Measurements from ENCODE around the gene CTDSP2. TPM values are rescaled to one million over a fixed set of nuclear protein-coding genes. Genes with fewer than 3 reads are reported as not detected.

The CTDSP2 gene
- total RNA-seq, 1 experiment from 2014 or later: 117 TPM

GRCh38 chr12:57836442-57837375, 9.8 kb downstream of the CTDSP2 start:
- no peaks in the 10 kb centered on the region for H3K27me3 Mint-ChIP-seq (ENCODE audit: unreplicated experiment)
- no peak for TF ChIP-seq CTCF (IDR thresholded peaks at IDR 0.05; ENCODE audit: unreplicated experiment)
- H3K27ac Mint-ChIP-seq (ENCODE audit: unreplicated experiment): no peak overlapping the region
- intact Hi-C loops (cut with micrococcal nuclease; ENCODE audit: unreplicated experiment): no loop called here
- CTCF ChIA-PET: interaction anchor here (0.7 to 2.1 kb wide), 2 partner anchors 62 to 67 kb away, joined by 3 to 6 read pairs; no protein-coding TSS in a partner anchor
- H3K36me3 Mint-ChIP-seq (ENCODE audit: insufficient read depth, unreplicated experiment): no peaks in the 10 kb centered on the region
- no peak for DNase-seq
- H3K4me1 Mint-ChIP-seq (ENCODE audit: low read depth, unreplicated experiment): peaks cover 41% of the 10 kb centered on the region
- BruUV-seq (replicated peaks): no TSS peak
- no peaks in the 10 kb centered on the region for H3K9me3 Mint-ChIP-seq (ENCODE audit: low read depth, unreplicated experiment)
- no peak overlapping the region for H3K4me3 Mint-ChIP-seq (ENCODE audit: low read depth, unreplicated experiment)

DNA sequence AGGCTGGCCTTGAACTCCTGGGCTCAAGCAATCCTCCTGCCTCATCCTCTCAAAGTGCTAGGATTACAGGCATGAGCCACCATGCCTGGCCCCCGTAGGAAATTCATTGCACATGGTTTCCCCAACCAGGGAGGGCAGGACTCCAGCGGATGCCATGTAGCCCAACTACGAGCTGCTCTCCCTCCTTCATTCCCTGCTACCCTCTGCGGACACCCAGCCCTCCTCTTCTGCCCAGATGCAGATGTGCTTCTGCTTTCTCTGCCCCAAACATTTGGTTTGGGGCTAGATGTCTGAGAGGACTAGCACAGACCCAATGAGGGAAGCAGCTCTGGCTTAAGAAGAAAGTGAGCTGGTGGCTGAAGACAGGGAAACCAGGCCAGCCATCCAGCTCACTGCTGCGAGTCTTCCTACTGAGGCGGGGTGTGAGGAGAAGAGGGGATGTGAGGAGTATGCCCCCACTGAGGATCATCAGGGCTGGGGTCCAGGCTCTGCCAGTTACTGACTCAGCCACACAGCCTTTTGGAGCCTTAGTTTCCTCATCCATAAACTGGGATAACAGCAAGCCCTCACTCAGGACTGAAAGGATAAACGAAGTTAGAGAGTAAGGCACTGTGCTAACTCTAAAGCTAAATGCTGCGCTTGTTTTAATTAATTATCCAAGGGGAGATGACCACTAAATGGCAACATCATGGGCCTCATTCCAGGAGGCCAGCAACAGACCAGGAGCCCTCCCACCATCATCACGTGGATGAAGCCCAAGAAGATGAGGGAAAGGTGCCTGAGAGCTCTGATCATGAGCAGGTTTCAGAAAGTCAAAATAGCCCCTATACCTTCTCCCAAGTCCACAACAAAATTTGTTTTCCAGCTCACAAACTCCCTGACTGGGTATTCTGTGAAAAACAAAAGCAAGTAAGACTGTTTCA, 10.9 kb downstream of the CTDSP2 start:
- Mint-ChIP-seq H3K4me3 (ENCODE audit: low read depth, unreplicated experiment) (no peak overlapping the region), H3K27me3 (ENCODE audit: unreplicated experiment) (no peaks in the 10 kb centered on the region), H3K36me3 (ENCODE audit: insufficient read depth, unreplicated experiment) (no peaks in the 10 kb centered on the region), H3K9me3 (ENCODE audit: low read depth, unreplicated experiment) (no peaks in the 10 kb centered on the region), H3K27ac (ENCODE audit: unreplicated experiment) (no peak overlapping the region), H3K4me1 (ENCODE audit: low read depth, unreplicated experiment) (peaks cover 36% of the 10 kb centered on the region)
- no peak for TF ChIP-seq CTCF (IDR thresholded peaks at IDR 0.05; ENCODE audit: unreplicated experiment)
- no TSS peak for BruUV-seq (replicated peaks)
- intact Hi-C loops (cut with micrococcal nuclease; ENCODE audit: unreplicated experiment): no loop called here
- no peak for DNase-seq
- CTCF ChIA-PET: interaction anchor here (0.5 to 0.7 kb wide), 3 partner anchors 22 to 79 kb away, joined by 3 to 4 read pairs (median 4); no protein-coding TSS in a partner anchor

GRCh38 chr12:57834086-57834876, 12.2 kb downstream of the CTDSP2 start:
- CTCF ChIA-PET: interaction anchor here (0.6 kb wide), 1 partner anchor 50 kb away, joined by 3 read pairs; no protein-coding TSS in a partner anchor
- H3K27me3 Mint-ChIP-seq (ENCODE audit: unreplicated experiment): no peaks in the 10 kb centered on the region
- no peak overlapping the region for H3K27ac Mint-ChIP-seq (ENCODE audit: unreplicated experiment)
- H3K9me3 Mint-ChIP-seq (ENCODE audit: low read depth, unreplicated experiment): no peaks in the 10 kb centered on the region
- no TSS peak for BruUV-seq (replicated peaks)
- no peak overlapping the region for H3K4me3 Mint-ChIP-seq (ENCODE audit: low read depth, unreplicated experiment)
- no peak for DNase-seq
- peaks cover 30% of the 10 kb centered on the region for H3K4me1 Mint-ChIP-seq (ENCODE audit: low read depth, unreplicated experiment)
- TF ChIP-seq CTCF (IDR thresholded peaks at IDR 0.05; ENCODE audit: unreplicated experiment): no peak
- intact Hi-C loops (cut with micrococcal nuclease; ENCODE audit: unreplicated experiment): no loop called here
- H3K36me3 Mint-ChIP-seq (ENCODE audit: insufficient read depth, unreplicated experiment): no peaks in the 10 kb centered on the region

GRCh38 chr12:57833672-57834071, 12.9 kb downstream of the CTDSP2 start:
- Mint-ChIP-seq H3K36me3 (ENCODE audit: insufficient read depth, unreplicated experiment) (no peaks in the 10 kb centered on the region), H3K27ac (ENCODE audit: unreplicated experiment) (no peak overlapping the region), H3K27me3 (ENCODE audit: unreplicated experiment) (no peaks in the 10 kb centered on the region), H3K4me3 (ENCODE audit: low read depth, unreplicated experiment) (no peak overlapping the region), H3K9me3 (ENCODE audit: low read depth, unreplicated experiment) (no peaks in the 10 kb centered on the region), H3K4me1 (ENCODE audit: low read depth, unreplicated experiment) (peaks cover 30% of the 10 kb centered on the region)
- intact Hi-C loops (cut with micrococcal nuclease; ENCODE audit: unreplicated experiment): no loop called here
- CTCF ChIA-PET: interaction anchor here (0.6 kb wide), 2 partner anchors 51 to 398 kb away, joined by 3 read pairs; no protein-coding TSS in a partner anchor
- BruUV-seq (replicated peaks): no TSS peak
- no peak for DNase-seq
- no peak for TF ChIP-seq CTCF (IDR thresholded peaks at IDR 0.05; ENCODE audit: unreplicated experiment)

Data from Calu3 (cell line).